Measurements from ENCODE around the gene KLHL26.

DNA sequence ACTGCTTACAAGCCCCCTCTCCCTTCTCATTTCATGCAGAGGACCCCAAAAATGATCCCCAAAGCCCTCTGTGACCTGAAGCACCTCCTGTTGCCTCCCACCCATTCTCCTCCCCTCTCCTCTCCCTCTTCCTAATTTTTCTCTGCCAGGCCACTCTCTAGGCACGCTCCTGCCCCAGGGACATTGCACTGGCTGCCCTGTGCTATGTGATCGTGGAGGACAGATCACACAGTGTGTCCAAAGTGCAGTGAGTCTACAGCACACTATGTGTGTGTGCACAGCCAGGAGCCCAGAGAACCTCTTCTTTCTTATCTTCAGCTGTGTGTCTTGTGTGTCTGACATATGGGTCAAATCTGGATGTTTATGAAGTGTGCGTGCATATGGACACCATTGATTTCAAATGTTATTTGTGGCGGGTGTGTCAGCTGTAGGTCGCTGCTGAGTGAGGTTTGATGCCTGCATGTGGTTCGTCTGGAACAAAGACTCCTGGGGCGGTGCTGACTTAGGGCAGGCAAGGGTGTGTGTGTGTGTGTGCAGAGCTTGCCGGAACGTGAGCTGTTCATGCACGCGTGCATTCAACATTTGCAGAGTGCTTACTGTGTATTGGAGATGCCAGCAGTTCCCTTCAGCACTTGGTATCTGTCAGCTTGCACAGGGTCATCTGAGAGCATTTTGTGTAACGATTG, 2.1 kb upstream of the KLHL26 start:
- TF ChIP-seq POLR2A (IDR thresholded peaks at IDR 0.05; ENCODE audit: low read depth, low read length): no peak
- TF ChIP-seq NFE2L2 (IDR thresholded peaks at IDR 0.05; ENCODE audit: low read depth, low read length): no peak
- TF ChIP-seq, protein P1, sequence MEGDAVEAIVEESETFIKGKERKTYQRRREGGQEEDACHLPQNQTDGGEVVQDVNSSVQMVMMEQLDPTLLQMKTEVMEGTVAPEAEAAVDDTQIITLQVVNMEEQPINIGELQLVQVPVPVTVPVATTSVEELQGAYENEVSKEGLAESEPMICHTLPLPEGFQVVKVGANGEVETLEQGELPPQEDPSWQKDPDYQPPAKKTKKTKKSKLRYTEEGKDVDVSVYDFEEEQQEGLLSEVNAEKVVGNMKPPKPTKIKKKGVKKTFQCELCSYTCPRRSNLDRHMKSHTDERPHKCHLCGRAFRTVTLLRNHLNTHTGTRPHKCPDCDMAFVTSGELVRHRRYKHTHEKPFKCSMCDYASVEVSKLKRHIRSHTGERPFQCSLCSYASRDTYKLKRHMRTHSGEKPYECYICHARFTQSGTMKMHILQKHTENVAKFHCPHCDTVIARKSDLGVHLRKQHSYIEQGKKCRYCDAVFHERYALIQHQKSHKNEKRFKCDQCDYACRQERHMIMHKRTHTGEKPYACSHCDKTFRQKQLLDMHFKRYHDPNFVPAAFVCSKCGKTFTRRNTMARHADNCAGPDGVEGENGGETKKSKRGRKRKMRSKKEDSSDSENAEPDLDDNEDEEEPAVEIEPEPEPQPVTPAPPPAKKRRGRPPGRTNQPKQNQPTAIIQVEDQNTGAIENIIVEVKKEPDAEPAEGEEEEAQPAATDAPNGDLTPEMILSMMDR (conservative IDR thresholded peaks at IDR 0.05; ENCODE audit: low read depth, low read length): no peak
- no peak for TF ChIP-seq SMC3 (IDR thresholded peaks at IDR 0.05; ENCODE audit: low read depth, low read length)
- TF ChIP-seq MXI1 (IDR thresholded peaks at IDR 0.05; ENCODE audit: borderline replicate concordance, low read depth, low read length): no peak
- TF ChIP-seq MAFK (IDR thresholded peaks at IDR 0.05; ENCODE audit: low read depth, low read length): no peak
- TF ChIP-seq, protein P2, sequence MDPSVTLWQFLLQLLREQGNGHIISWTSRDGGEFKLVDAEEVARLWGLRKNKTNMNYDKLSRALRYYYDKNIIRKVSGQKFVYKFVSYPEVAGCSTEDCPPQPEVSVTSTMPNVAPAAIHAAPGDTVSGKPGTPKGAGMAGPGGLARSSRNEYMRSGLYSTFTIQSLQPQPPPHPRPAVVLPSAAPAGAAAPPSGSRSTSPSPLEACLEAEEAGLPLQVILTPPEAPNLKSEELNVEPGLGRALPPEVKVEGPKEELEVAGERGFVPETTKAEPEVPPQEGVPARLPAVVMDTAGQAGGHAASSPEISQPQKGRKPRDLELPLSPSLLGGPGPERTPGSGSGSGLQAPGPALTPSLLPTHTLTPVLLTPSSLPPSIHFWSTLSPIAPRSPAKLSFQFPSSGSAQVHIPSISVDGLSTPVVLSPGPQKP (IDR thresholded peaks at IDR 0.05; ENCODE audit: borderline replicate concordance, low read depth, low read length): no peak
- TF ChIP-seq BHLHE40 (IDR thresholded peaks at IDR 0.05; ENCODE audit: low read depth, low read length): peak; percentile 80
- TF ChIP-seq RFX5 (IDR thresholded peaks at IDR 0.05; ENCODE audit: low read depth, low read length): no peak
- TF ChIP-seq, protein P3, sequence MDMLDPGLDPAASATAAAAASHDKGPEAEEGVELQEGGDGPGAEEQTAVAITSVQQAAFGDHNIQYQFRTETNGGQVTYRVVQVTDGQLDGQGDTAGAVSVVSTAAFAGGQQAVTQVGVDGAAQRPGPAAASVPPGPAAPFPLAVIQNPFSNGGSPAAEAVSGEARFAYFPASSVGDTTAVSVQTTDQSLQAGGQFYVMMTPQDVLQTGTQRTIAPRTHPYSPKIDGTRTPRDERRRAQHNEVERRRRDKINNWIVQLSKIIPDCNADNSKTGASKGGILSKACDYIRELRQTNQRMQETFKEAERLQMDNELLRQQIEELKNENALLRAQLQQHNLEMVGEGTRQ (IDR thresholded peaks at IDR 0.05; ENCODE audit: low read depth, low read length): no peak
- no peak for TF ChIP-seq RCOR1 (IDR thresholded peaks at IDR 0.05; ENCODE audit: insufficient replicate concordance, low read length)
- no peak for TF ChIP-seq RAD21 (IDR thresholded peaks at IDR 0.05; ENCODE audit: low read length)
- TF ChIP-seq CEBPB (IDR thresholded peaks at IDR 0.05; ENCODE audit: low read depth, low read length): no peak

All from IMR-90 (cell line).